Activated B cell treated with CpG ODN at 0.5 μM for 24 hours (primary cell): Measurements from ENCODE around the gene KRT20. TPM values are rescaled to one million over a fixed set of nuclear protein-coding genes. Genes with fewer than 3 reads are reported as not detected.

Experiments
- ATAC-seq: fragments of 200-7000 bp; cut with Tn5 transposase; one replicate; pipeline ENCODE4 v1.10.0; 2021; ENCODE audit warnings: low read depth, mild to moderate bottlenecking, moderate library complexity
- CTCF ChIA-PET: fragments of 350-600 bp; sonication (Branson Sonifier 250); formaldehyde crosslinking; loops from one replicate; lab custom pipeline; 2021; ENCODE audit warnings: antibody characterized with exemption; lab: Charles Lee
- POLR2A ChIA-PET: fragments of 350-600 bp; sonication (Branson Sonifier 250); formaldehyde crosslinking; loops from one replicate; lab custom pipeline; 2021; ENCODE audit warnings: antibody characterized with exemption; lab: Charles Lee
- DNase-seq: peaks from one replicate; pipeline ENCODE4 v3.0.0; 2022
- H3K27ac Mint-ChIP-seq: one replicate; pipeline ENCODE4 v1.8.0; 2020; ENCODE audit warnings: mixed read lengths
- H3K27me3 Mint-ChIP-seq: one replicate; pipeline ENCODE4 v1.8.0; 2021; ENCODE audit warnings: mixed read lengths
- H3K36me3 Mint-ChIP-seq: one replicate; pipeline ENCODE4 v1.8.0; 2021; ENCODE audit warnings: low read depth, mixed read lengths
- H3K4me1 Mint-ChIP-seq: one replicate; pipeline ENCODE4 v1.8.0; 2021; ENCODE audit warnings: mixed read lengths
- H3K4me3 Mint-ChIP-seq: one replicate; pipeline ENCODE4 v1.8.0; 2020; ENCODE audit warnings: mild to moderate bottlenecking, mixed read lengths
- H3K9me3 Mint-ChIP-seq: one replicate; pipeline ENCODE4 v1.8.0; 2020; ENCODE audit warnings: mixed read lengths
- CTCF ChIP-seq: fragments of 200-600 bp; IDR thresholded peaks from one replicate; pipeline ENCODE4 v1.8.0; 2022; ENCODE audit warnings: antibody characterized with exemption, mild to moderate bottlenecking
- intact Hi-C: fragments of 100-400 bp; cut with micrococcal nuclease; formaldehyde crosslinking; loops from one replicate; pipeline ENCODE4 v1.15.1; 2024
- total RNA-seq: library from RNA; stranded (reverse); gene quantifications from 2 replicates; pipeline ENCODE4 v1.2.3, GENCODE V29; 2022

Gene KRT20, protein sequence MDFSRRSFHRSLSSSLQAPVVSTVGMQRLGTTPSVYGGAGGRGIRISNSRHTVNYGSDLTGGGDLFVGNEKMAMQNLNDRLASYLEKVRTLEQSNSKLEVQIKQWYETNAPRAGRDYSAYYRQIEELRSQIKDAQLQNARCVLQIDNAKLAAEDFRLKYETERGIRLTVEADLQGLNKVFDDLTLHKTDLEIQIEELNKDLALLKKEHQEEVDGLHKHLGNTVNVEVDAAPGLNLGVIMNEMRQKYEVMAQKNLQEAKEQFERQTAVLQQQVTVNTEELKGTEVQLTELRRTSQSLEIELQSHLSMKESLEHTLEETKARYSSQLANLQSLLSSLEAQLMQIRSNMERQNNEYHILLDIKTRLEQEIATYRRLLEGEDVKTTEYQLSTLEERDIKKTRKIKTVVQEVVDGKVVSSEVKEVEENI
- total RNA-seq, result not detected in 2 replicates

DNA sequence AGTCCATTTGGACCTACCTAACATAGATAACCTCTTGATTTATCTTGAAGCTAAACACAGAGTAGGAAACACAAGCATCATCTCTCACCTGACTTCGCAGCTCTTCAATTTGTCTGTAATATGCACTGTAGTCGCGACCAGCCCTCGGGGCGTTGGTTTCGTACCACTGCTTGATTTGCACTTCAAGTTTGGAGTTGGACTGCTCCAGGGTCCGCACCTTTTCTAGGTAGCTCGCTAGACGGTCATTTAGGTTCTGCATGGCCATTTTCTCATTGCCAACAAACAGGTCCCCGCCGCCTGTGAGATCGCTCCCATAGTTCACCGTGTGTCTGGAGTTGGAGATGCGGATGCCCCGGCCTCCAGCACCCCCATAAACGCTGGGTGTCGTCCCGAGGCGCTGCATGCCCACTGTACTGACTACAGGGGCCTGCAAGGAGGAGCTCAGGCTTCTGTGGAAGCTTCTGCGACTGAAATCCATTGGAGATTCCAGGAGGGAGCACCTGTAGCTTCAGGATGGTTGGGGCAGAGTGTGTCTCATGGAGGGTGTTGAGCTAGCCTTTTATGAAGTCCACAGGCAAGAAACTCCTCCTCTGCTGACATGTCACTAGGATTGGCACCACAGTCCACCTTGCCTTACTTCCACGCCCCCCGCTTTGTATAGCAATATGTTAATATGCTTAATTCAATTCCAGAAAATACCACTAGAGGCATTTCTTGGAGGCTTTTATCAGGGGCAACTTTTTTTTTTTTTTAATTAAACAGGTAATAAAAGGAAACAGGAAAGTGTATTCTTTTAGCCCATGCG is at the start of gene KRT20:
Gene KRT20 (minus strand): TSS at position 535 of the 805 bp plus-strand sequence. CDS start 57 bp downstream, at position 478.
- Mint-ChIP-seq H3K36me3 (no peaks in the 10 kb centered on the region), H3K27me3 (peaks cover 24% of the 10 kb centered on the region), H3K4me1 (no peaks in the 10 kb centered on the region), H3K9me3 (no peaks in the 10 kb centered on the region), H3K4me3 (no peak within 1 kb of the TSS), H3K27ac (no peak within 1 kb of the TSS)
- ATAC-seq (no peak), DNase-seq (no peak)
- intact Hi-C loops, result no loop called here
- TF ChIP-seq CTCF, result no peak
- CTCF ChIA-PET, result no interaction called here
- POLR2A ChIA-PET, result interaction anchor here (0.6 kb wide), 1 partner anchor 791 kb away, joined by 6 read pairs; no protein-coding TSS in a partner anchor

DNA sequence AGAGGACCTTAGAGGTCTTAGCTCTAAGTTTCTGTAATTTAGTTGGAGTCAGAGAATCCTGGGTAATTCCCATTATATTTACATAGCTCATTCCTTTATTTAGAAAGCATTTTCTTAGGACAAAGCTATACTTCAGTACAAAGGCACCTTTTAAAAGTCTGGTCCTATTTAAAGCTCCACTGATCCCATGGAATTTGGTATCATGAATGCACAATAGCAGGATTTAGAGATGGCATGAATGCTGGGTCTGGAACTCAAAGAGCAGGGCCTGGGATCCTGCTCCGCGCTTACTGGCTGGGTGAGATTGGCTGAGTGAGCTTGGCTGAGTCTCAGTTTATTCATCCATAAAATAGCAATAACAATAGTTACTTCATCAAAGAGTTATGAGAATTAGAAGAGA is 47.6 kb upstream of the KRT20 start:
- DNase-seq (no peak), ATAC-seq (no peak)
- H3K27ac Mint-ChIP-seq, result no peak overlapping the region
- intact Hi-C loops, result no loop called here
- no peak for TF ChIP-seq CTCF
- H3K27me3 Mint-ChIP-seq, result peaks cover 40% of the 10 kb centered on the region
- H3K4me3 Mint-ChIP-seq, result no peak overlapping the region
- no peaks in the 10 kb centered on the region for H3K9me3 Mint-ChIP-seq
- CTCF ChIA-PET, result interaction anchor here (0.9 to 1.3 kb wide), 2 partner anchors 390 to 730 kb away, joined by 3 read pairs; no protein-coding TSS in a partner anchor
- POLR2A ChIA-PET, result no interaction called here
- H3K4me1 Mint-ChIP-seq, result no peaks in the 10 kb centered on the region
- no peaks in the 10 kb centered on the region for H3K36me3 Mint-ChIP-seq

GRCh38 chr17:40931311-40931710 is 46.3 kb upstream of the KRT20 start:
- no peaks in the 10 kb centered on the region for H3K36me3 Mint-ChIP-seq
- no peak for ATAC-seq

GRCh38 chr17:40926341-40926740 is 41.3 kb upstream of the KRT20 start:
- no peaks in the 10 kb centered on the region for H3K4me1 Mint-ChIP-seq
- intact Hi-C loops, result no loop called here

More at GRCh38 chr17:40931311-40931710, 46.3 kb upstream of the KRT20 start:
- Mint-ChIP-seq H3K27ac (no peak overlapping the region), H3K9me3 (no peaks in the 10 kb centered on the region), H3K27me3 (peaks cover 42% of the 10 kb centered on the region), H3K4me3 (no peak overlapping the region), H3K4me1 (no peaks in the 10 kb centered on the region)
- TF ChIP-seq CTCF, result no peak
- intact Hi-C loops, result no loop called here
- ChIA-PET CTCF (no interaction called here), POLR2A (no interaction called here)
- no peak for DNase-seq

More at GRCh38 chr17:40926341-40926740, 41.3 kb upstream of the KRT20 start:
- ChIA-PET CTCF (no interaction called here), POLR2A (no interaction called here)
- no peak for TF ChIP-seq CTCF
- Mint-ChIP-seq H3K27ac (no peak overlapping the region), H3K36me3 (no peaks in the 10 kb centered on the region), H3K9me3 (no peaks in the 10 kb centered on the region), H3K27me3 (peaks cover 31% of the 10 kb centered on the region), H3K4me3 (no peak overlapping the region)
- ATAC-seq (no peak), DNase-seq (no peak)
